GM12878 (cell line): ENCODE results near the gene DNMT3A. TPM values are rescaled to one million over a fixed set of nuclear protein-coding genes. Genes with fewer than 3 reads are reported as not detected.
A peak's percentile ranks its signal among the peaks of the same experiment; 100 is the strongest.

Experiments used
- ATAC-seq: fragments of 200-7000 bp; cut with Tn5 transposase; 3 replicates; pipeline ENCODE4 v1.9.1; 2020; ENCODE audit warnings: mild to moderate bottlenecking, moderate library complexity
- BruUV-seq: library from RNA; stranded (reverse); fragments of 400-500 nt; replicated peaks from 2 replicates; lab custom pipeline; 2021; lab: Mats Ljungman, UMichigan
- CTCF ChIA-PET: fragments of 300-600 bp; sonication (Branson Sonifier 250); formaldehyde crosslinking; extraction: SDS; loops from one replicate; lab custom pipeline; 2021; ENCODE audit warnings: inconsistent platforms; lab: Yijun Ruan, JAX
- POLR2A ChIA-PET: fragments of 350-600 bp; formaldehyde crosslinking; extraction: SDS; loops from one replicate; lab custom pipeline; 2021; ENCODE audit warnings: inconsistent platforms; lab: Charles Lee
- RAD21 ChIA-PET: fragments of 300-600 bp; sonication (Branson Sonifier 250); formaldehyde crosslinking; loops from one replicate; lab custom pipeline; 2023; ENCODE audit warnings: antibody characterized with exemption; ENCODE audit not compliant: unreplicated experiment; lab: Charles Lee
- SMC1A ChIA-PET: fragments of 300-600 bp; sonication (Branson Sonifier 250); formaldehyde crosslinking; loops from one replicate; lab custom pipeline; 2023; ENCODE audit not compliant: unreplicated experiment, uncharacterized antibody; lab: Charles Lee
- DNase-seq: peaks from one replicate; pipeline ENCODE4 v3.0.0-alpha.2; 2011; ENCODE audit warnings: low read depth, low spot score
- FAIRE-seq: peaks from 3 replicates; lab custom pipeline; 2011; peaks lifted over from hg19 to GRCh38; lab: Jason Lieb, UNC
- H2AFZ ChIP-seq: 2 replicates; pipeline ENCODE4 v1.6.0; 2011; ENCODE audit warnings: low read depth, low read length, control low read depth; ENCODE audit not compliant: control insufficient read depth
- H3K27ac ChIP-seq: 2 replicates; pipeline ENCODE4 v1.5.1; 2011; ENCODE audit warnings: control low read depth; ENCODE audit not compliant: control insufficient read depth, insufficient read depth
- H3K27me3 ChIP-seq, 2 experiments: replicated peaks in 1 of 2; 2 replicates each; pipeline versions ENCODE4 v1.6.0 to v1.6.1; 2011; ENCODE audit warnings: low read length in 1 of 2; ENCODE audit not compliant: control insufficient read depth in 2 of 2, insufficient read depth in 2 of 2
- H3K36me3 ChIP-seq, 2 experiments: 2 replicates each; pipeline ENCODE4 v1.5.1; 2011; ENCODE audit warnings: low read length in 1 of 2; ENCODE audit not compliant: control insufficient read depth in 2 of 2, insufficient read depth in 2 of 2
- H3K4me1 ChIP-seq: 2 replicates; pipeline ENCODE4 v1.6.1; 2011; ENCODE audit warnings: mild to moderate bottlenecking, low read length, moderate library complexity, mixed read lengths; ENCODE audit not compliant: control insufficient read depth, insufficient read depth
- H3K4me2 ChIP-seq: 2 replicates; pipeline ENCODE4 v1.6.0; 2011; ENCODE audit warnings: control low read depth; ENCODE audit not compliant: control insufficient read depth, insufficient read depth
- H3K4me3 ChIP-seq: fragments of 200-600 bp; sonication (generic); 2 replicates; pipeline ENCODE4 v1.5.1; 2016
- H3K79me2 ChIP-seq: 2 replicates; pipeline ENCODE4 v1.6.0; 2011; ENCODE audit warnings: low read length; ENCODE audit not compliant: control insufficient read depth, insufficient read depth
- H3K9ac ChIP-seq: 2 replicates; pipeline ENCODE4 v1.8.0; 2011; ENCODE audit warnings: low read length, control low read depth, mixed read lengths; ENCODE audit not compliant: control insufficient read depth, insufficient read depth
- H3K9me3 ChIP-seq: replicated peaks from 3 replicates; pipeline ENCODE4 v1.5.1; 2011; ENCODE audit warnings: mild to moderate bottlenecking, low read length; ENCODE audit not compliant: control insufficient read depth, insufficient read depth
- H4K20me1 ChIP-seq: 2 replicates; pipeline ENCODE4 v1.6.0; 2011; ENCODE audit not compliant: control insufficient read depth, insufficient read depth
- BACH1 ChIP-seq: fragments of 450-650 bp; IDR thresholded peaks from 2 replicates; pipeline ENCODE4 v1.6.1; 2017; ENCODE audit warnings: mild to moderate bottlenecking, borderline replicate concordance
- CBFB ChIP-seq: IDR thresholded peaks from 2 replicates; pipeline ENCODE4 v1.6.1; 2016; ENCODE audit warnings: antibody characterized with exemption, low read depth
- FOXM1 ChIP-seq: IDR thresholded peaks from 2 replicates; pipeline ENCODE4 v1.6.1; 2012; ENCODE audit warnings: low read depth, mild to moderate bottlenecking, inconsistent platforms, low read length, moderate library complexity
- LARP7 ChIP-seq: fragments of 450-650 bp; IDR thresholded peaks from 2 replicates; pipeline ENCODE4 v1.6.1; 2017; ENCODE audit warnings: mild to moderate bottlenecking
- MAX ChIP-seq: IDR thresholded peaks from 2 replicates; pipeline ENCODE4 v1.6.1; 2012; ENCODE audit warnings: low read depth, low read length, improper control_type of control experiment
- NFYA ChIP-seq: IDR thresholded peaks from 2 replicates; pipeline ENCODE4 v1.6.1; 2011; ENCODE audit warnings: low read depth, mild to moderate bottlenecking, low read length, improper control_type of control experiment, borderline replicate concordance
- PKNOX1 ChIP-seq: fragments of 450-650 bp; IDR thresholded peaks from 2 replicates; pipeline ENCODE4 v1.6.1; 2016; ENCODE audit warnings: mild to moderate bottlenecking
- RAD21 ChIP-seq: IDR thresholded peaks from 2 replicates; pipeline ENCODE4 v1.6.1; 2011; ENCODE audit warnings: mild to moderate bottlenecking, low read depth, low read length, moderate library complexity; ENCODE audit not compliant: insufficient read depth
- RCOR1 ChIP-seq: conservative IDR thresholded peaks from 2 replicates; pipeline ENCODE4 v1.6.1; 2012; ENCODE audit warnings: low read depth, low read length, improper control_type of control experiment
- SP1 ChIP-seq: IDR thresholded peaks from one replicate; pipeline ENCODE4 v1.6.1; 2011; ENCODE audit warnings: low read depth, low read length
- YBX1 ChIP-seq: fragments of 450-650 bp; IDR thresholded peaks from 2 replicates; pipeline ENCODE4 v1.6.1; 2016; ENCODE audit warnings: antibody characterized with exemption
- ZNF592 ChIP-seq: fragments of 450-650 bp; IDR thresholded peaks from 2 replicates; pipeline ENCODE4 v1.6.1; 2017; ENCODE audit warnings: mild to moderate bottlenecking, moderate library complexity
- WGBS: methylation state at CpG from one replicate; pipeline ENCODE4 v1.1.6; 2016; ENCODE audit warnings: low lambda C conversion rate; ENCODE audit not compliant: insufficient replicate concordance, insufficient coverage; ENCODE audit errors: missing lambda C conversion rate; 5-methylcytosine and 5-hydroxymethylcytosine counted together
- in situ Hi-C: fragments of 300-500 bp; cut with MboI; formaldehyde crosslinking; loops from 9 replicates; pipeline ENCODE4 v1.14.3; 2018; ENCODE audit warnings: mixed read lengths
- intact Hi-C: fragments of 100-400 bp; cut with micrococcal nuclease; formaldehyde crosslinking; loops from one replicate; pipeline ENCODE4 v1.14.2; 2022; ENCODE audit not compliant: unreplicated experiment
- polyA plus RNA-seq, 11 experiments: library from polyadenylated mRNA; depleted of rRNA in 4 of 11; unstranded in 6 of 11; stranded (reverse) in 5 of 11; fragments of >200 nt; fragmentation: Nextera tagmentation in 4 of 11; fragmentation: Illumina TruSeq in 1 of 11; extraction: Ambion mirVana in 4 of 11; extraction: Trizol in 1 of 11; gene quantifications; 1 replicate in 1 of 11; 2 replicates in 10 of 11; pipeline versions ENCODE4 v1.2.1 to v1.2.3, GENCODE V29; 2011 to 2016; ENCODE audit warnings: inconsistent platforms in 2 of 11, missing spikeins in 2 of 11, low read depth in 1 of 11
- total RNA-seq, 4 experiments: library from RNA; depleted of rRNA in 3 of 4; stranded (reverse); fragments of >200 nt in 3 of 4; fragmentation: Illumina TruSeq in 1 of 4; extraction: Trizol in 1 of 4; gene quantifications; 2 replicates each; pipeline versions ENCODE4 v1.2.1 to v1.2.3, GENCODE V29; 2013 to 2021

Gene DNMT3A
- total and polyA plus RNA-seq, 10 of the 15 experiments (the other 5 are each of a cell fraction or from before 2014, with no cell fraction given): 7.4 to 51.6 (median 17.4) TPM

GRCh38 chr2:25331686-25332365 lies 9.9 kb downstream of the DNMT3A start:
- H3K9me3 ChIP-seq: peaks cover 2% of the 10 kb centered on the region; the same call in 2 of the 3 replicates
- H3K36me3 ChIP-seq: peaks cover 0 to 7% of the 10 kb centered on the region in 2 experiments; a peak in 3 of 4 replicates
- ATAC-seq: peak; percentile 30; the same call in 2 of the 3 replicates
- H3K4me2 ChIP-seq: no peak overlapping the region
- no peaks in the 10 kb centered on the region for H3K27me3 ChIP-seq
- no peak overlapping the region for H3K4me3 ChIP-seq
- no peak overlapping the region for H3K9ac ChIP-seq
- no peak overlapping the region for H2AFZ ChIP-seq
- WGBS: 82% methylated on average over 21 of the region's 23 CpGs
- peaks cover 7% of the 10 kb centered on the region for H3K79me2 ChIP-seq
- ChIA-PET SMC1A (no interaction called here), RAD21 (no interaction called here), POLR2A (interaction anchor here (1.4 kb wide), 1 partner anchor 16 kb away, joined by 5 read pairs; no protein-coding TSS in a partner anchor), CTCF (no interaction called here)
- peaks cover 18% of the 10 kb centered on the region for H3K4me1 ChIP-seq
- H4K20me1 ChIP-seq: peaks cover 4% of the 10 kb centered on the region
- H3K27ac ChIP-seq: no peak overlapping the region
- no TSS peak for BruUV-seq
- DNase-seq: no peak
- intact Hi-C loops: no loop called here
- no peak for FAIRE-seq
- in situ Hi-C loops: no loop called here
- TF ChIP-seq SP1 (no peak), LARP7 (no peak), MAX (no peak), ZNF592 (no peak), CBFB (no peak), RAD21 (no peak), FOXM1 (no peak), RCOR1 (no peak), YBX1 (no peak), NFYA (no peak), BACH1 (no peak), PKNOX1 (no peak)
